ENCODE results near the gene LSAMP. TPM values are rescaled to one million over a fixed set of nuclear protein-coding genes. Genes with fewer than 3 reads are reported as not detected.

Gene LSAMP
- total RNA-seq, 1 experiment from 2014 or later: 10.1 TPM

- Histone ChIP-seq H3K36me3 (ENCODE audit: insufficient read depth, low read length, poor library complexity, severe bottlenecking) (no peaks in the 10 kb centered on the region), H3K4me1 (ENCODE audit: insufficient read depth, low read length, poor library complexity, severe bottlenecking) (peaks cover 26% of the 10 kb centered on the region), H3K27me3 (replicated peaks; ENCODE audit: insufficient read depth, low read depth, low read length, poor library complexity) (no peaks in the 10 kb centered on the region), H3K27ac (ENCODE audit: low read depth, low read length, poor library complexity, severe bottlenecking) (no peak overlapping the region), H3K4me3 (ENCODE audit: low read depth, low read length, poor library complexity, severe bottlenecking) (no peak overlapping the region), H3K9me3 (ENCODE audit: low read depth, low read length, poor library complexity, severe bottlenecking) (no peaks in the 10 kb centered on the region)
- intact Hi-C loops (cut with micrococcal nuclease; ENCODE audit: unreplicated experiment): no loop called here
- TF ChIP-seq EZH2 (IDR thresholded peaks at IDR 0.05; ENCODE audit: borderline replicate concordance, low read depth, low read length, poor library complexity, severe bottlenecking) (no peak), CTCF (conservative IDR thresholded peaks at IDR 0.05; ENCODE audit: low read depth, low read length) (no peak)
- ChIA-PET POLR2A (ENCODE audit: low non-redundant PET) (no interaction called here), CTCF (no interaction called here)
- no TSS peak for BruUV-seq (replicated peaks)
- DNase-seq (ENCODE audit: low spot score): no peak
Measured at GRCh38 chr3:116341381-116341780, 103.9 kb downstream of the LSAMP start.

- CTCF ChIA-PET: no interaction called here
Measured at GRCh38 chr3:116340680-116341216, 104.5 kb downstream of the LSAMP start.

GRCh38 chr3:116339441-116340028 is 105.8 kb downstream of the LSAMP start:
- H3K4me1 ChIP-seq (ENCODE audit: insufficient read depth, low read length, poor library complexity, severe bottlenecking): peaks cover 26% of the 10 kb centered on the region
- H3K4me3 ChIP-seq (ENCODE audit: low read depth, low read length, poor library complexity, severe bottlenecking): no peak overlapping the region
- peak; percentile 65 for DNase-seq (ENCODE audit: low spot score)
- intact Hi-C loops (cut with micrococcal nuclease; ENCODE audit: unreplicated experiment): loop anchor here (5.0 kb wide), 1 partner anchor 197 kb away; no protein-coding TSS in a partner anchor
- POLR2A ChIA-PET (ENCODE audit: low non-redundant PET): no interaction called here
- no peaks in the 10 kb centered on the region for H3K36me3 ChIP-seq (ENCODE audit: insufficient read depth, low read length, poor library complexity, severe bottlenecking)
- H3K27ac ChIP-seq (ENCODE audit: low read depth, low read length, poor library complexity, severe bottlenecking): peak overlapping the region; percentile 14
- BruUV-seq (replicated peaks): no TSS peak
- TF ChIP-seq CTCF (conservative IDR thresholded peaks at IDR 0.05; ENCODE audit: low read depth, low read length) (no peak), EZH2 (IDR thresholded peaks at IDR 0.05; ENCODE audit: borderline replicate concordance, low read depth, low read length, poor library complexity, severe bottlenecking) (no peak)
- no peaks in the 10 kb centered on the region for H3K9me3 ChIP-seq (ENCODE audit: low read depth, low read length, poor library complexity, severe bottlenecking)
- CTCF ChIA-PET: no interaction called here
- no peaks in the 10 kb centered on the region for H3K27me3 ChIP-seq (replicated peaks; ENCODE audit: insufficient read depth, low read depth, low read length, poor library complexity)

More at GRCh38 chr3:116340680-116341216, 104.5 kb downstream of the LSAMP start:
- no peaks in the 10 kb centered on the region for H3K9me3 ChIP-seq (ENCODE audit: low read depth, low read length, poor library complexity, severe bottlenecking)
- peaks cover 26% of the 10 kb centered on the region for H3K4me1 ChIP-seq (ENCODE audit: insufficient read depth, low read length, poor library complexity, severe bottlenecking)
- no peaks in the 10 kb centered on the region for H3K36me3 ChIP-seq (ENCODE audit: insufficient read depth, low read length, poor library complexity, severe bottlenecking)
- POLR2A ChIA-PET (ENCODE audit: low non-redundant PET): no interaction called here
- TF ChIP-seq CTCF (conservative IDR thresholded peaks at IDR 0.05; ENCODE audit: low read depth, low read length): no peak
- TF ChIP-seq EZH2 (IDR thresholded peaks at IDR 0.05; ENCODE audit: borderline replicate concordance, low read depth, low read length, poor library complexity, severe bottlenecking): no peak
- no peak for DNase-seq (ENCODE audit: low spot score)
- no peaks in the 10 kb centered on the region for H3K27me3 ChIP-seq (replicated peaks; ENCODE audit: insufficient read depth, low read depth, low read length, poor library complexity)
- no peak overlapping the region for H3K4me3 ChIP-seq (ENCODE audit: low read depth, low read length, poor library complexity, severe bottlenecking)
- intact Hi-C loops (cut with micrococcal nuclease; ENCODE audit: unreplicated experiment): no loop called here
- BruUV-seq (replicated peaks): no TSS peak
- H3K27ac ChIP-seq (ENCODE audit: low read depth, low read length, poor library complexity, severe bottlenecking): no peak overlapping the region

Data from A673 (cell line).